ELR (cell line): Measurements from ENCODE around the gene CDHR1.
"Not testable (repeated sequence)": the region's sequence is repeated elsewhere in the genome, so short reads cannot be mapped to it uniquely, and the experiment has no call there.

Experiments
- DNase-seq: peaks from one replicate; pipeline ENCODE4 v3.0.0-alpha.2; 2015; ENCODE audit warnings: low read depth

The CDHR1 gene

DNA sequence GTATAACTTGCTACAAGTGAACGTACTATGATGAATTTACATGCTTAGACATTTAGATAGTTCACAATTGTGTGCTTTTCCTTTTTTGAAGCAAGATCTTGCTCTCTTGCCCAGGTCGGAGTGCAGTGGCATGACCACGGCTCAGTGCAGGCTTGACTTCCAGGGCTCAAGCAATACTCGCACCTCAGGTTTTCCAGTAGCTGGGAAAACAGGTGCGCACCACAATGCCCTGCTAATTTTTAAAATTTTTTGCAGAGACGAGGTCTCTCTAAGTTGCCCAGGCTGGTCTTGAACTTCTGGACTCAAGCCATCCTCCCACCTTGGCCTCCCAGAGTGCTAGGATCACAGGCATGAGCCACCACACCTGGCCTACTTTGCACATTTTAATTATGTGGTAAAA, 18.9 kb upstream of the CDHR1 start:
- no peak for DNase-seq

DNA sequence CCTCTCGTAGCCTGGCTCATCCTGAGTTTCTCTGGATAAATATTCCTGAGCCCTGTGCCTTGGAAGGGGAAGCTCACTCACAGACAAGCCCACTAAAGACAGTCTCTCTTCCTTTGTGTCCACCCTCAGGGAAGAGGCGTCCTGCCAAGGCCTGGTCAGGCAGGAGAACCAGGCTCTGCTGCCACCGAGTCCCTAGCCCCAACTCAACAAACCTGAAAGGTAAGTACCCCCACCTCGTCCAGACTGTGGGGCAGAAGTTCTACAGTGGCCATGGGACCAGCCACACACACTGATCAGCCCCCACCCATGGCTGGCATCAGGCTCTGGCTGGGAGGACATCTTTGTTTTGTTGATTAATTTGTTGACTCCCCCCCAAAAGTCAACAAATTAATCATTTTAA, 18.0 kb upstream of the CDHR1 start:
- no peak for DNase-seq

GRCh38 chr10:84176836-84177474, 17.4 kb upstream of the CDHR1 start:
- no peak for DNase-seq

DNA sequence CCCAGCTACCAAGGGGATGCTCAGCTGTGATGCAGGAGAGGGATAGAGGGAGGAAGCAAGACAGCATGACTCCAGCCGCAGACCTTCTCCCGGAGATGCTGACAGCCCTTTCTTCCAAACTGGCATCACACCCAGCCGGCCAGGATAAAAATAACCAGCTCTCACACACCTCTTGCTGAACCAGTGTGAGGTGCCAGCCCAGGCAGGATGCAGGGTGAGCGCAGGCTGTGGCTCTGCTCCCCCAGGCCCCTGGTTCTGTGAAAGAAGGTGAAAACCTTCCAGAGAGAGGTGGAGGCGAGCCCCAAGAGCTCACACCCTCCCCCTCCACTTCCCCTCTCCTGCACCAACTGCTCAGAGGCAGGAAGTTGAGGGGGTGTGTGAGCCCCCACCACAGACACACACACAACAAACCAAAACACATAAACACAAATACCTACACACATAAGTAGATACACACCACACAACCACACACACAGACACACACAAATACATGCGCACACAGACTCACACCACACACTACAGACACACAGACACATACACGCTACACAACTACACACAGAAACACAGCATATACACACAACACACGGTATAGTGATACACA, 16.7 kb upstream of the CDHR1 start:
- DNase-seq = no peak

DNA sequence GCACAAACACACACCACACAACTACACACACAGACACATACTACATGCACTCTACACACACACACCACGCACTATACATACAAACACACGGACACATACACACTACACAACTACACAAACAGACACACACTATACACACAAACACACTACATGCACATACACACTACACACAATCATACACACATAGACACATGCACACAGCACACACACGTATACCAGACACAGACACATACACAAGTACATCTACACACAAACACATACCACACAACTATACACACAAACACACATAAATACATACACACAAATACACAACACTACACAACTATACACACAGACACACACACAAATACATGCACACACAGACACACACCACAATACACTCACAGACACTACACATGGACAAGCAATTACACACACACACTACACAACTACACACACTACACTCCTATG, 16.2 kb upstream of the CDHR1 start:
- no peak for DNase-seq

DNA sequence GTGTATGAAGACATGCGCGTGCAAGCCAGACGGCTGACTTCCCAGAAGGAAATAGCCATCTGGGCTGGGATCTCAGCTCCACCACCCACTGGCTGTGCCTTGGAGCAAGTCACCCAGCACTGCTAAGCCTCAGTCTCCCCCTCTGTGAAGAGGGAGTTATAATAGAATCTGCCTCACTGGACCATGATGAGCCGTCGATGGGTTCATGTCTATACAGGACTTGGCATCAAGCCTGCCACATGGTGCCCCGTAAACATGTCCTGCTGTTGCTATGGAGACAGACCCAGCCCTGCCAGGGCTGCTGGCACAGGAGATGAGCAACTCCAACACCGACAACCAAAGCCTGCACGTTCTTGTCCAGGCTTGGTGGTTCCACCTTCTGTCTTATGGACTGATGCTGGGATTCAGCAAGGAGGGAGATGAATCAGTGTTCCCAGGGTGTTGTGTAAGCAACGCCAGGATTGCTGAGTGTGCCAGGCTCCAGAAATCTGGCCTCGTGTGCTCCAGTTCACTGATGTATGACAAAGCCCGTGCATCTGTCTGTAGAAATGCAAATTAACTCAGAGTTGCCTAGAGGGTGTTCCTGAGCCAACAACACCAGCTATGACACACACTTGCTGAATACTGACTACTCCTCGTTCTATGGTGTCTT, 15.2 kb upstream of the CDHR1 start:
- DNase-seq = peak; percentile 57

DNA sequence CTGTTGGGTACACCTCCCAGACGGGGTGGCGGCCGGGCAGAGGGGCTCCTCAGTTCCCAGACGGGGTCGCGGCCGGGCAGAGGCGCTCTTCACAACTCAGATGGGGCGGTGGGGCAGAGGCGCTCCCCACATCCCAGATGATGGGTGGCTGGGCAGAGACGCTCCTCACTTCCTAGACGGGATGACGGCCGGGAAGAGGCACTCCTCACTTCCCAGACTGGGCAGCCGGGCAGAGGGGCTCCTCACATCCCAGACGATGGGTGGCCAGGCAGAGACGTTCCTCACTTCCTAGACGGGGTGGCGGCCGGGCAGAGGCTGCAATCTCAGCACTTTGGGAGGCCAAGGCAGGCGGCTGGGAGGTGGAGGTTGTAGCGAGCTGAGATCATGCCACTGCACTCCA, 14.0 kb upstream of the CDHR1 start:
- not testable (repeated sequence) for DNase-seq

GRCh38 chr10:84181631-84182030, 12.7 kb upstream of the CDHR1 start:
- DNase-seq = no peak

- no peak for DNase-seq
Measured at GRCh38 chr10:84184517-84184916, 9.8 kb upstream of the CDHR1 start.

- no peak for DNase-seq
Measured at GRCh38 chr10:84185526-84186175, 8.7 kb upstream of the CDHR1 start.

DNA sequence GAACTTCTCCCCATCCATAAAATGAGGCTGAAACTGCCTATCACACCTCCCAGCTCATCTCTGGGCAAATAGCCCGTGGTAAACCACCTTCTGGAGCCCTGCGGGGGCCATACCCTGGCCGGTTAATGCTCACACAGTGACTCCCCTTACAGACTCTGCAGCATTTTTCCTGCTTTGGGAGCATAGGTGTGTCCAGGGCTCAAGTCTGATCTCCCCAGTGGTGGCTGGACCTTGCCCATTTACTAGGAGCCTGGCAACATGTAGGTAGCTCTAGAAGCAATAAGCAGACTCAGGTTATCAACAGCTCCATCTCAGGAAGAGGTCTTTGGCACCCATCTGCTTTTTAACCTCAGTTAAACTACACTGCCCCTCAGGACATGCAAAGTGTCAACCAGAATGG, 5.5 kb upstream of the CDHR1 start:
- no peak for DNase-seq

DNA sequence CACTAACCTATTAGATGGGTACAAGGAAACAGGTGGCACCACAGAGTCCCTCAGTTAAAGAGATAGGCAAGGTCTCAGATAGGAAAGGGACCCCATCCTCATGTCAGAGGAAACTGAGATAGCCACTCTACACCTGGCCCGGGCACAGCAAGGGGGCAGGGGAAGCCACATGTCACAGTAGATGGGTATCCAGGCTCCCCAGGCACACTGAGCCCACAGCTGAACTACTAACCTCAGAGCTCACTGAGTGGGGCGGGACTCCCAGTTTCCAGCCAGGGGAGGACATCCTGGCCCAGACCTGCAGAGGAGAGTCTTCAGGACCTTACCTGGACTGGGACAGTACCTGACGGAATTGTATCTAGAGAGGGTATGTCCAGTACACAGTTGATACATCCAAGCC, 3.7 kb upstream of the CDHR1 start:
- DNase-seq = no peak

DNA sequence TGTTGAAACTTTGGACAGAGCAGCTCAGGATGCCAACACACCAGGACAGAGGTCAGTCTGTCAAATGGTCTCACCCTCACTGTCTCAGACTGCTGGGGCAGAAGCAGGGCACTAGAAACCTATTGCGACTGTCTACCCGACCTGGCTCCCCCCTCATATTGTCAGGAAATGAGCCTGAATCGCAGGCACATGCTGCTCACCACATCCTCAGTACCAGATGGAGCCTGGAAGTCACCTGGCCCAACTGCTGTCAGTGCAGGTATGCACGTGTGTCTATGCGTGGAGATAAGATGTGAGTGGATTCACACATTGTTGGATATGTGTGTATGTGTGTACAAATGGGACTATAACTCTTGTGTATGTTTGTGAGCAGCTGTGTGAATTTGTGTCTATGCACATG, 3.2 kb upstream of the CDHR1 start:
- DNase-seq = no peak

DNA sequence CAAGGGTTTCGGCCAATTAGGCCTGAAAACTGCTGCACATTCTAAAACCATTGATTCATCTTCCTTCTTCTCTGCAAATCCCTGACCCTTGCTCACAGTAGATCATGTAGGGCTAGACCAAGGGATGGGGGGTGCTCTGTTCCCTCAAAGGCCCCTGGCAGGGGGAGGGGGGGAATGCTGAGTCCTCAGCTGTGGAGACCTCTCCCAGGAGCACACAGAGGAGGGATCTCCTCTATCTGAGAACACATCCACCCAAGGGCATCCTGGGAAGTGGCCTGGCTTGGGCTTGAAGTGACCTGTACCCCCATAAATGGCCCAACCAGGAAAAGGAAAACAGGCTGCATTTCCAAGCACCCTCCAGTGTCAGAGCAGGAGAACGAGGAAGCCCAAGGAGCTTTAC, 1.0 kb upstream of the CDHR1 start:
- no peak for DNase-seq

- no peak for DNase-seq
Measured at GRCh38 chr10:84193846-84194423, 402 bp upstream of the CDHR1 start.

GRCh38 chr10:84195044-84195830, 900 bp downstream of the CDHR1 start:
- DNase-seq = no peak

DNA sequence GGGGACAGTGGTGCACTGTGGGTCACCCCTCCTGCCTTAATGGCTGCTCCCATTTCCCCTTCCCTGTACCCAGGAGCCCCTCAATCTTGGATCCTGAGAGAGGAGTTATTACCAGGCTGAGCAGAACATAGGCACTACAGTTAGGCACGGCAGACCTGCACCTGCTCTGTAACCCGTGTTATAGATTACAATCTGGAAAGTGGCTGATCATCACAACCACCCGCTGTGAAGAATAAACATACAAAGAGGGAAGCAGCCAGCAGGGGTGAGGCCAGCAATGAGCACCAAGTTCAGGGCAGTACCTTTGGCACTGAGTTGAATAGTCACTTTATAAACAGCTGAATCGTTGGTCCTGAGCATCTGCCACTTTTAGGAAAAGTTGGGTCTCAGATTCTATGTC, 1.7 kb downstream of the CDHR1 start:
- peak; percentile 4 for DNase-seq

DNA sequence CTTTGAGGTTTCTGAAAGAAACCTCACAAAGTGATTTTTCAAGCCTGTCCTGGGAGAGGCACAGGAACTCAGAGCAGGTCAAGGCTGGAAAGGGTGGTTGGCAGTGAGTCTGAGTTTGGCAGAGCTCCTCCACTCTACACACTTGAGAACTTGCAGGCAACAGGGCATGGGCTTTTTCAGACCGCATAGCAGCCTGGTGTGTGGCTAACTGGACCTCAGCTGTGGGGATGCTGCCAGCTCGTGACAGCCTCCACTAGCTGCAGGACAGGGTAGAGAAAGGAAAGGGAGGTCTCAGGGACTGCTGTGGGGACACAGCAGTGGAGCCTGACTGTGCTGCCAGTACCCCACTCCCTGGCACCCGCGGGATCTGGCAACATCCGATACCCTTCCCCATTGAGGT, 2.6 kb downstream of the CDHR1 start:
- DNase-seq = no peak

- no peak for DNase-seq
Measured at GRCh38 chr10:84197643-84198042, 3.3 kb downstream of the CDHR1 start.

GRCh38 chr10:84198206-84198915, 4.0 kb downstream of the CDHR1 start:
- DNase-seq = no peak

- DNase-seq = no peak
Measured at GRCh38 chr10:84200537-84201243, 6.4 kb downstream of the CDHR1 start.
